IMR-90 (cell line): Measurements from ENCODE around the gene KLHL33. TPM values are rescaled to one million over a fixed set of nuclear protein-coding genes. Genes with fewer than 3 reads are reported as not detected.

ENCODE experiments used
- ATAC-seq: fragments of 200-7000 bp; cut with Tn5 transposase; 2 replicates; pipeline ENCODE4 v1.9.1; 2020; ENCODE audit warnings: low read depth, mild to moderate bottlenecking, moderate library complexity
- BruUV-seq: library from RNA; stranded (reverse); fragments of 400-500 nt; replicated peaks from 2 replicates; lab custom pipeline; 2021; lab: Mats Ljungman, UMichigan
- CTCF ChIA-PET: fragments of 300-600 bp; formaldehyde crosslinking; extraction: SDS; loops from one replicate; lab custom pipeline; 2021; ENCODE audit warnings: antibody characterized with exemption; lab: Yijun Ruan, JAX
- POLR2A ChIA-PET: fragments of 300-600 bp; sonication (Branson Sonifier 250); formaldehyde crosslinking; loops from one replicate; lab custom pipeline; 2022; ENCODE audit warnings: antibody characterized with exemption; ENCODE audit not compliant: unreplicated experiment; lab: Charles Lee
- DNase-seq: peaks from one replicate; pipeline ENCODE4 v3.0.0; 2013
- H2AFZ ChIP-seq: replicated peaks from 2 replicates; pipeline ENCODE3; 2013; ENCODE audit warnings: low read length, mild to moderate bottlenecking; ENCODE audit not compliant: poor library complexity
- H2AK5ac ChIP-seq: 2 replicates; pipeline ENCODE4 v1.6.1; 2013; ENCODE audit warnings: low read depth, low read length, inconsistent platforms
- H2AK9ac ChIP-seq: replicated peaks from 2 replicates; pipeline ENCODE3; 2013; ENCODE audit warnings: mild to moderate bottlenecking, low read depth, low read length, moderate library complexity; ENCODE audit not compliant: poor library complexity
- H2BK120ac ChIP-seq: 2 replicates; pipeline ENCODE4 v1.6.1; 2013; ENCODE audit warnings: low read depth, low read length, inconsistent platforms
- H2BK15ac ChIP-seq: 3 replicates; pipeline ENCODE4 v1.6.1; 2013; ENCODE audit warnings: low read depth, low read length, inconsistent platforms
- H2BK20ac ChIP-seq: 2 replicates; pipeline ENCODE4 v1.6.1; 2013; ENCODE audit warnings: low read depth, mild to moderate bottlenecking, inconsistent platforms, low read length, moderate library complexity
- H2BK5ac ChIP-seq: 2 replicates; pipeline ENCODE4 v1.6.1; 2013; ENCODE audit warnings: mild to moderate bottlenecking, low read depth, low read length, inconsistent platforms; ENCODE audit not compliant: poor library complexity, severe bottlenecking
- H3K14ac ChIP-seq: replicated peaks from 2 replicates; pipeline ENCODE4 v1.6.1; 2013; ENCODE audit warnings: low read depth, low read length, inconsistent platforms
- H3K18ac ChIP-seq: 2 replicates; pipeline ENCODE4 v1.6.1; 2013; ENCODE audit warnings: low read depth, low read length, control low read depth
- H3K23ac ChIP-seq: 2 replicates; pipeline ENCODE4 v1.6.1; 2013; ENCODE audit warnings: low read depth, low read length, inconsistent platforms
- H3K27ac ChIP-seq: 2 replicates; pipeline ENCODE4 v1.5.1; 2013; ENCODE audit warnings: mild to moderate bottlenecking, control low read depth, low read length; ENCODE audit not compliant: insufficient read depth
- H3K27me3 ChIP-seq: 2 replicates; pipeline ENCODE4 v1.6.1; 2013; ENCODE audit warnings: low read length; ENCODE audit not compliant: control insufficient read depth, insufficient read depth
- H3K36me3 ChIP-seq: 2 replicates; pipeline ENCODE4 v1.6.1; 2013; ENCODE audit warnings: low read length, mixed read lengths; ENCODE audit not compliant: control insufficient read depth, insufficient read depth
- H3K4ac ChIP-seq: 2 replicates; pipeline ENCODE4 v1.6.1; 2013; ENCODE audit warnings: low read depth, low read length, inconsistent platforms
- H3K4me1 ChIP-seq: 2 replicates; pipeline ENCODE4 v1.6.1; 2013; ENCODE audit warnings: low read length, mixed read lengths; ENCODE audit not compliant: control insufficient read depth, insufficient read depth
- H3K4me2 ChIP-seq: 2 replicates; pipeline ENCODE4 v1.6.1; 2013; ENCODE audit warnings: low read depth, mild to moderate bottlenecking, control low read depth, low read length, moderate library complexity
- H3K4me3 ChIP-seq: 2 replicates; pipeline ENCODE4 v1.5.1; 2013; ENCODE audit warnings: low read depth, mild to moderate bottlenecking, control low read depth, low read length, moderate library complexity; ENCODE audit not compliant: insufficient read depth
- H3K56ac ChIP-seq: 2 replicates; pipeline ENCODE4 v1.6.1; 2013; ENCODE audit warnings: low read length, inconsistent platforms; ENCODE audit not compliant: insufficient read depth; ENCODE audit errors: extremely low read depth
- H3K79me1 ChIP-seq, 2 experiments: 2 replicates each; pipeline ENCODE4 v1.6.1; 2013; ENCODE audit warnings: low read length in 2 of 2, inconsistent platforms in 1 of 2, low read depth in 1 of 2
- H3K9ac ChIP-seq: 2 replicates; pipeline ENCODE4 v1.6.1; 2013; ENCODE audit warnings: low read depth, low read length, control low read depth
- H3K9me1 ChIP-seq: 2 replicates; pipeline ENCODE4 v1.6.1; 2013; ENCODE audit warnings: low read length, inconsistent platforms; ENCODE audit not compliant: insufficient read depth
- H3K9me3 ChIP-seq: 2 replicates; pipeline ENCODE4 v1.6.1; 2013; ENCODE audit warnings: low read length; ENCODE audit not compliant: control insufficient read depth, insufficient read depth
- H4K20me1 ChIP-seq: 2 replicates; pipeline ENCODE4 v1.6.1; 2013; ENCODE audit warnings: low read length, inconsistent platforms; ENCODE audit not compliant: insufficient read depth
- H4K5ac ChIP-seq: 2 replicates; pipeline ENCODE4 v1.6.1; 2013; ENCODE audit warnings: mild to moderate bottlenecking, low read depth, low read length, control low read depth
- H4K8ac ChIP-seq, 2 experiments: 2 replicates each; pipeline ENCODE4 v1.6.1; 2013; ENCODE audit warnings: low read depth in 2 of 2, low read length in 2 of 2, control low read depth in 1 of 2, inconsistent platforms in 1 of 2
- H4K91ac ChIP-seq: 2 replicates; pipeline ENCODE4 v1.6.1; 2013; ENCODE audit warnings: low read depth, low read length, inconsistent platforms; ENCODE audit not compliant: insufficient read depth
- BHLHE40 ChIP-seq: fragments of 150-350 bp; IDR thresholded peaks from 2 replicates; pipeline ENCODE4 v1.6.1; 2016; ENCODE audit warnings: mild to moderate bottlenecking, low read depth, low read length
- CEBPB ChIP-seq: IDR thresholded peaks from 2 replicates; pipeline ENCODE4 v1.6.1; 2012; ENCODE audit warnings: low read depth, low read length, improper control_type of control experiment
- CHD1 ChIP-seq: IDR thresholded peaks from 2 replicates; pipeline ENCODE4 v1.6.1; 2012; ENCODE audit warnings: low read depth, low read length, improper control_type of control experiment
- CTCF ChIP-seq: conservative IDR thresholded peaks from 2 replicates; pipeline ENCODE4 v1.5.1; 2012; ENCODE audit warnings: mild to moderate bottlenecking, low read depth, low read length, improper control_type of control experiment
- ELK1 ChIP-seq: fragments of 150-350 bp; IDR thresholded peaks from 2 replicates; pipeline ENCODE4 v1.6.1; 2016; ENCODE audit warnings: low read depth, mild to moderate bottlenecking, low read length, moderate library complexity, borderline replicate concordance
- FOS ChIP-seq: fragments of 150-350 bp; IDR thresholded peaks from 2 replicates; pipeline ENCODE4 v1.6.1; 2016; ENCODE audit warnings: low read depth, low read length
- MAFK ChIP-seq: IDR thresholded peaks from 2 replicates; pipeline ENCODE4 v1.6.1; 2012; ENCODE audit warnings: low read depth, low read length, improper control_type of control experiment
- MAZ ChIP-seq: IDR thresholded peaks from 2 replicates; pipeline ENCODE4 v1.6.1; 2012; ENCODE audit warnings: low read depth, mild to moderate bottlenecking, low read length, improper control_type of control experiment, moderate library complexity, borderline replicate concordance
- MXI1 ChIP-seq: IDR thresholded peaks from 2 replicates; pipeline ENCODE4 v1.6.1; 2012; ENCODE audit warnings: low read depth, mild to moderate bottlenecking, low read length, moderate library complexity, borderline replicate concordance
- POLR2A ChIP-seq: IDR thresholded peaks from 2 replicates; pipeline ENCODE4 v1.6.1; 2012; ENCODE audit warnings: mild to moderate bottlenecking, low read depth, low read length
- RCOR1 ChIP-seq: IDR thresholded peaks from 2 replicates; pipeline ENCODE4 v1.6.1; 2012; ENCODE audit warnings: mild to moderate bottlenecking, low read length, improper control_type of control experiment; ENCODE audit not compliant: insufficient replicate concordance
- RFX5 ChIP-seq: IDR thresholded peaks from 2 replicates; pipeline ENCODE4 v1.8.0; 2012; ENCODE audit warnings: low read depth, mild to moderate bottlenecking, low read length, moderate library complexity
- USF2 ChIP-seq: fragments of 150-350 bp; IDR thresholded peaks from 2 replicates; pipeline ENCODE4 v1.6.1; 2017; ENCODE audit warnings: mild to moderate bottlenecking, antibody characterized with exemption, low read length, low read depth
- WGBS, 2 experiments: methylation state at CpG; one replicate each; pipeline versions ENCODE4 v1.1.5 to v1.1.7; 2013; ENCODE audit warnings: missing lambda C conversion rate in 2 of 2; ENCODE audit not compliant: insufficient read length in 1 of 2; ENCODE audit errors: extremely low coverage in 2 of 2; 5-methylcytosine and 5-hydroxymethylcytosine counted together
- dilution Hi-C: fragments of 300-500 bp; cut with HindIII; formaldehyde crosslinking; loops from one replicate; pipeline ENCODE4 v1.14.3; 2018; ENCODE audit warnings: low sequenced_read_pairs; ENCODE audit not compliant: unreplicated experiment
- in situ Hi-C: fragments of 300-500 bp; cut with MboI; formaldehyde crosslinking; loops from 3 replicates; pipeline ENCODE4 v1.14.3; 2019; ENCODE audit warnings: low sequenced_read_pairs, inconsistent platforms, mixed read lengths
- intact Hi-C: fragments of 100-400 bp; cut with micrococcal nuclease; formaldehyde crosslinking; loops from 2 replicates; pipeline ENCODE4 v1.10.0; 2022
- polyA plus RNA-seq, 3 experiments: library from polyadenylated mRNA; depleted of rRNA; stranded (reverse); fragments of >200 nt; gene quantifications; 2 replicates each; pipeline ENCODE4 v1.2.3, GENCODE V29; 2012; ENCODE audit warnings: low replicate concordance in 1 of 3
- total RNA-seq: library from RNA; depleted of rRNA; stranded (reverse); fragments of >200 nt; gene quantifications from 2 replicates; pipeline ENCODE4 v1.2.3, GENCODE V29; 2012

Gene KLHL33
- total and polyA plus RNA-seq, 2 of the 4 experiments (the other 2 are of a cell fraction) = under 0.01 to 0.03 TPM

GRCh38 chr14:20460458-20461224 lies 24.7 kb upstream of the KLHL33 start:
- 8% methylated on average over 14 of the region's 32 CpGs; no CpG with 5 or more reads in 1 of the 2 experiments for WGBS, 2 experiments
- TF ChIP-seq RFX5 = no peak
- TF ChIP-seq USF2 = no peak
- TF ChIP-seq RCOR1 = no peak
- no peak for TF ChIP-seq MAFK
- no peak for TF ChIP-seq POLR2A
- no peak for TF ChIP-seq CHD1
- TF ChIP-seq CTCF = no peak
- TF ChIP-seq ELK1 = no peak
- TF ChIP-seq MAZ = no peak
- TF ChIP-seq MXI1 = no peak
- no peak for TF ChIP-seq BHLHE40
- no peak for TF ChIP-seq CEBPB
- no peak for TF ChIP-seq FOS

More at GRCh38 chr14:20460458-20461224, 24.7 kb upstream of the KLHL33 start:
- Histone ChIP-seq H2BK15ac (no peak overlapping the region), H3K4ac (peak overlapping the region; percentile 64), H3K4me1 (0 out of 2 replicates have a peak, but pooled peaks cover 4% of the 10 kb centered on the region), H4K91ac (peak overlapping the region; percentile 53; the same call in 1 of the 2 replicates), H4K5ac (no peak overlapping the region), H3K4me2 (peak overlapping the region; percentile 98), H3K9me1 (peaks cover 10% of the 10 kb centered on the region; the same call in 1 of the 2 replicates), H2BK20ac (no peak overlapping the region), H3K23ac (peak overlapping the region; percentile 94), H3K27me3 (no peaks in the 10 kb centered on the region), H2AK5ac (peak overlapping the region; percentile 70), H3K14ac (peak overlapping the region; percentile 65), H3K9me3 (no peaks in the 10 kb centered on the region), H2BK5ac (peak overlapping the region; percentile 55), H2AFZ (peak overlapping the region; percentile 98), H3K27ac (peak overlapping the region; percentile 54), H3K79me1 (peaks cover 22 to 37% of the 10 kb centered on the region in 2 experiments), H3K36me3 (peaks cover 21% of the 10 kb centered on the region), H3K4me3 (peak overlapping the region; percentile 53), H3K9ac (peak overlapping the region; percentile 60), H4K8ac (peak overlapping the region in 1 of 2 experiments; percentile 42; a peak in 1 of 4 replicates), H3K56ac (no peak overlapping the region), H4K20me1 (0 out of 2 replicates have a peak, but pooled peaks cover 3% of the 10 kb centered on the region), H2BK120ac (no peak overlapping the region), H2AK9ac (peak overlapping the region; percentile 95), H3K18ac (no peak overlapping the region)
- in situ Hi-C loops (loop anchor here (25.0 kb wide), 1 partner anchor 627 kb away; the partner anchor contains the start of gene ZNF219), dilution Hi-C loops (no loop called here), intact Hi-C loops (loop anchor here (1.0 kb wide), 2 partner anchors 117 to 223 kb away; partner anchors contain the start of gene PARP2)
- no TSS peak for BruUV-seq
- no peak for DNase-seq
- ChIA-PET CTCF (no interaction called here), POLR2A (interaction anchor here (0.6 to 1.1 kb wide), 2 partner anchors 48 to 221 kb away, joined by 4 to 18 read pairs; no protein-coding TSS in a partner anchor)
- peak; percentile 9 for ATAC-seq
